SU-DHL-6 (cell line): ENCODE measurements around the gene OPRM1.

Experiments
- H2AFZ ChIP-seq: fragments of 200-600 bp; sonication (generic); 2 replicates; pipeline ENCODE4 v1.6.1; 2014; ENCODE audit warnings: low read depth, mild to moderate bottlenecking, moderate library complexity, mixed read lengths, antibody characterized with exemption, low read length; ENCODE audit not compliant: severe bottlenecking
- H3F3A ChIP-seq: fragments of 200-600 bp; shearing (Covaris generic); 2 replicates; pipeline ENCODE4 v1.6.0; 2016; ENCODE audit warnings: antibody characterized with exemption, mild to moderate bottlenecking; ENCODE audit not compliant: insufficient read depth
- H3K27ac ChIP-seq: fragments of 200-600 bp; sonication (generic); 2 replicates; pipeline ENCODE4 v1.5.1; 2016; ENCODE audit warnings: low read depth, mild to moderate bottlenecking, low read length, moderate library complexity, mixed read lengths
- H3K27me3 ChIP-seq: fragments of 200-600 bp; sonication (generic), shearing (Covaris generic); 2 replicates; pipeline ENCODE4 v1.6.0; 2014; ENCODE audit warnings: mild to moderate bottlenecking, low read length
- H3K36me3 ChIP-seq: fragments of 200-600 bp; sonication (generic); 2 replicates; pipeline ENCODE4 v1.6.1; 2014; ENCODE audit warnings: mild to moderate bottlenecking, low read length, mixed read lengths
- H3K4me2 ChIP-seq: fragments of 300-600, 200-600 bp; shearing (Covaris generic), sonication (generic); 2 replicates; pipeline ENCODE4 v1.6.0; 2014; ENCODE audit warnings: low read length, low read depth, mild to moderate bottlenecking; ENCODE audit not compliant: poor library complexity, severe bottlenecking
- H3K4me3 ChIP-seq: fragments of 200-600 bp; sonication (generic); 2 replicates; pipeline ENCODE4 v1.5.1; 2014; ENCODE audit warnings: antibody characterized with exemption, low read length, mild to moderate bottlenecking, mixed read lengths; ENCODE audit not compliant: insufficient read depth, poor library complexity, severe bottlenecking
- H3K79me2 ChIP-seq: fragments of 200-600 bp; sonication (generic); 2 replicates; pipeline ENCODE4 v1.6.1; 2014; ENCODE audit warnings: mild to moderate bottlenecking, low read length, moderate library complexity; ENCODE audit not compliant: insufficient read depth
- H3K9ac ChIP-seq: fragments of 200-600 bp; sonication (generic); 2 replicates; pipeline ENCODE4 v1.7.0; 2014; ENCODE audit warnings: mild to moderate bottlenecking, low read length
- H3K9me2 ChIP-seq: fragments of 200-600 bp; sonication (generic); replicated peaks from 2 replicates; pipeline ENCODE4 v1.6.1; 2014; ENCODE audit warnings: low read length; ENCODE audit not compliant: insufficient read depth
- H3K9me3 ChIP-seq: fragments of 200-600 bp; sonication (generic); 2 replicates; pipeline ENCODE4 v1.6.1; 2014; ENCODE audit warnings: low read length, mixed read lengths; ENCODE audit not compliant: insufficient read depth
- H4K20me1 ChIP-seq: fragments of 200-600 bp; sonication (generic); 2 replicates; pipeline ENCODE4 v1.6.1; 2014; ENCODE audit warnings: low read depth, mild to moderate bottlenecking, antibody characterized with exemption, low read length, moderate library complexity, mixed read lengths
- EZH2phosphoT487 ChIP-seq: fragments of 200-600 bp; sonication (generic), shearing (Covaris generic); conservative IDR thresholded peaks from 2 replicates; pipeline ENCODE4 v1.6.1; 2018; ENCODE audit warnings: mild to moderate bottlenecking, antibody characterized with exemption, low read length, moderate library complexity, mixed read lengths
- TF ChIP-seq, protein P1 (sequence below): fragments of 200-600 bp; sonication (generic); IDR thresholded peaks from one replicate; pipeline ENCODE4 v1.5.1; 2017; ENCODE audit warnings: antibody characterized with exemption, mild to moderate bottlenecking, low read length, moderate library complexity; ENCODE audit not compliant: insufficient read depth, poor library complexity, severe bottlenecking

OPRM1 gene

DNA sequence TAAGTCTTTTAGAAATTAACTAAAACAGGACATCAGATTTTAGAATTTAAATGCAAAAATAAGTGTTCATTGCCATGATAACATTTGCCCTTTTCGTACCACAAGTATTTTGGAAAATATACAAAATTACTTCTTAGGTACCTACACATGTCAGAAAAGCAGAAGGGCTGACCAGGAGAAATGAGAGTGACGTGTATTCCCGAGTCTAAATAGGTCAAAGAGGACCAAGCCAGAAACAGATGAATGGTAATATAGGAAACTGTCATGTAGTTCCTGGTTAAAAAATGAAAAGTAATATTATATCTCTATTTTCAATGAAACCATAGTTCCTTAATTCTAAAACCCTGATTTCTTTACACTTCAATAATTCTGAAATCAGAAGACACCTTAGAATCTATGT lies 191.4 kb downstream of the OPRM1 start:
- Histone ChIP-seq H3K9me2 (no peaks in the 10 kb centered on the region), H2AFZ (no peak overlapping the region), H3K4me2 (no peak overlapping the region), H3K4me3 (no peak overlapping the region), H3K36me3 (no peaks in the 10 kb centered on the region), H3K27me3 (no peaks in the 10 kb centered on the region), H3K79me2 (no peaks in the 10 kb centered on the region), H4K20me1 (no peaks in the 10 kb centered on the region), H3K27ac (no peak overlapping the region), H3K9ac (no peak overlapping the region), H3K9me3 (no peaks in the 10 kb centered on the region), H3F3A (no peaks in the 10 kb centered on the region)
- TF ChIP-seq, protein P1, sequence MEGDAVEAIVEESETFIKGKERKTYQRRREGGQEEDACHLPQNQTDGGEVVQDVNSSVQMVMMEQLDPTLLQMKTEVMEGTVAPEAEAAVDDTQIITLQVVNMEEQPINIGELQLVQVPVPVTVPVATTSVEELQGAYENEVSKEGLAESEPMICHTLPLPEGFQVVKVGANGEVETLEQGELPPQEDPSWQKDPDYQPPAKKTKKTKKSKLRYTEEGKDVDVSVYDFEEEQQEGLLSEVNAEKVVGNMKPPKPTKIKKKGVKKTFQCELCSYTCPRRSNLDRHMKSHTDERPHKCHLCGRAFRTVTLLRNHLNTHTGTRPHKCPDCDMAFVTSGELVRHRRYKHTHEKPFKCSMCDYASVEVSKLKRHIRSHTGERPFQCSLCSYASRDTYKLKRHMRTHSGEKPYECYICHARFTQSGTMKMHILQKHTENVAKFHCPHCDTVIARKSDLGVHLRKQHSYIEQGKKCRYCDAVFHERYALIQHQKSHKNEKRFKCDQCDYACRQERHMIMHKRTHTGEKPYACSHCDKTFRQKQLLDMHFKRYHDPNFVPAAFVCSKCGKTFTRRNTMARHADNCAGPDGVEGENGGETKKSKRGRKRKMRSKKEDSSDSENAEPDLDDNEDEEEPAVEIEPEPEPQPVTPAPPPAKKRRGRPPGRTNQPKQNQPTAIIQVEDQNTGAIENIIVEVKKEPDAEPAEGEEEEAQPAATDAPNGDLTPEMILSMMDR: no peak

DNA sequence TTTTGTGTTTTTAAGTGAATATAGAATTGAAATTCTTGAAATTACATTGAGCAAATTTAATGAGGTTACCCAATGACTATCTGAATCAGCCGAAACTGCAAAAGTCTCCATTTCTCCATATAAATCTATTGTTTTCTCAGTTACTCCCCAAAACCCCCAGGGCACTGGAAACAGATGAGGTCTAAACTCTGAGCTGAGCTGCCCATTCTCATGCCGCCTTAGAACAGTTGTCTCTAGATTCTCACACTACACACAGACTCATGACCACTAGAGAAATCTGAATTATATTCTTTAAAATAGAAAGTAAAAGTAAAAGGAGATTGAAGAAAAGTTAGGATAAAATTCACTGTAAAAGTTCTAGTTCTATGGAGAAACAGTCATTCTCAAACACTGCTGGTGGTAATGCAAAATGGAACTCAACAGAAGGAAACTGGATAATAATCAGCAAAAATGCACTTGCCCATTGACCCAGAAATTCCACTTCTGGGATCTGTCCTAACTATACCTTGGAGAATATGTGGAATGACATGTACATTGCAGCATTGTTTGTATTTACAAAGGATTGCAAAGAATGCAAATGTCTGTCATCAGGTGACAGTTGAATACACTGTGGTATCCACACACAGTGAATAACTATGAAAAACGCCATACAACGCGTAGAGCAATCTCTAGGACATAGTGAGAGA lies 192.0 kb downstream of the OPRM1 start:
- no peak overlapping the region for H3K9ac ChIP-seq
- H3K9me3 ChIP-seq: no peaks in the 10 kb centered on the region
- no peak for TF ChIP-seq EZH2phosphoT487
- TF ChIP-seq, protein P1: no peak
- H3K27me3 ChIP-seq: no peaks in the 10 kb centered on the region
- H3K27ac ChIP-seq: no peak overlapping the region
- H4K20me1 ChIP-seq: no peaks in the 10 kb centered on the region
- H3F3A ChIP-seq: no peaks in the 10 kb centered on the region
- no peak overlapping the region for H3K4me2 ChIP-seq
- no peaks in the 10 kb centered on the region for H3K79me2 ChIP-seq
- no peaks in the 10 kb centered on the region for H3K9me2 ChIP-seq
- no peak overlapping the region for H3K4me3 ChIP-seq
- no peak overlapping the region for H2AFZ ChIP-seq
- H3K36me3 ChIP-seq: no peaks in the 10 kb centered on the region

DNA sequence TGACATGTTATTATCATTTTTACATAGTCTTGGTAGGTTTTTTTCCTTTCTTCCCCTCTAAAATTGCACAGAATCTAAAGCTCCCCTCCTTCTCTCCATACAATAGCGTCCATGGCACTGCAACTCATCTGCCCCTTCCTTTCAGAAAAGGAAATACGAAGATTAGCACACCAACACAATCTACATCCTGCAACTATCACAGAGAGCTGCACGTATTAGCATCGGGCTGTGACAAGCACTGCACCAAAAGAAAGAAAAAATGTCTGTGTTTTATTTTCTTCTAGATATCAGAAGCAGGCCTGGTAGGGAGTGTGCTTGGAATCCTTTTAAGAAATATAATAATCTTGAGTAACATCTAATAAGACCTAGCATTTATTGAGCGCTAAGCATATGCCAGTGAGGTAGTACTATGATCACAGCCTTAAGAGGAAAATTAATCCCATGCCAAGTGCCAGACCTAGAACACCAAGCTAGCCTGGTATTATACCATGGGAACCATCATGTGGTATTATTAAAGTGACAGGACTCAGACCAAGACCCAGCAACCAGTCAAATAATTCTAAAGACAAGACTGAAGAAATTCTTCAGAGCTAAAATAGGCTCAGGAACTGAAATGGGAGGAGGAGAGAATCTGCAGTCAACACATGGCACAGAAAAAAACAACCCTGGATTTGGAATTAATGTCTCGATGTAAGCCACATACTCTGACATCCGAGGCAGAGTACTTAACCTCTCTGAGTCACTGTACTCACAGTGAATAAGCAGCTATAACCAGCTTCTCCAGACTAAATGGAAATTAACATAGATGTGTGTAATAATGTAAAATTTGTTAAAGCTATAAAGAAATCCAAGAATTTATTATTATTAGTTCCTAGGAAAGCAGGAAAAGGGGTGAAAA lies 193.2 kb downstream of the OPRM1 start:
- Histone ChIP-seq H2AFZ (no peak overlapping the region), H4K20me1 (no peaks in the 10 kb centered on the region)

More for the DNA sequence above, 193.2 kb downstream of the OPRM1 start:
- no peaks in the 10 kb centered on the region for H3K79me2 ChIP-seq
- no peaks in the 10 kb centered on the region for H3K9me2 ChIP-seq
- no peak overlapping the region for H3K27ac ChIP-seq
- no peaks in the 10 kb centered on the region for H3K36me3 ChIP-seq
- H3K4me2 ChIP-seq: no peak overlapping the region
- no peak overlapping the region for H3K4me3 ChIP-seq
- H3K9ac ChIP-seq: no peak overlapping the region
- H3K9me3 ChIP-seq: no peaks in the 10 kb centered on the region
- no peaks in the 10 kb centered on the region for H3K27me3 ChIP-seq
- H3F3A ChIP-seq: no peaks in the 10 kb centered on the region
- TF ChIP-seq, protein P1: no peak
- no peak for TF ChIP-seq EZH2phosphoT487
